Measurements from ENCODE around the gene RARRES1.
"Not testable (repeated sequence)": the region's sequence is repeated elsewhere in the genome, so short reads cannot be mapped to it uniquely, and the experiment has no call there.

The RARRES1 gene

GRCh38 chr3:158731486-158731885 lies 771 bp downstream of the RARRES1 start:
- DNase-seq, result no peak

DNA sequence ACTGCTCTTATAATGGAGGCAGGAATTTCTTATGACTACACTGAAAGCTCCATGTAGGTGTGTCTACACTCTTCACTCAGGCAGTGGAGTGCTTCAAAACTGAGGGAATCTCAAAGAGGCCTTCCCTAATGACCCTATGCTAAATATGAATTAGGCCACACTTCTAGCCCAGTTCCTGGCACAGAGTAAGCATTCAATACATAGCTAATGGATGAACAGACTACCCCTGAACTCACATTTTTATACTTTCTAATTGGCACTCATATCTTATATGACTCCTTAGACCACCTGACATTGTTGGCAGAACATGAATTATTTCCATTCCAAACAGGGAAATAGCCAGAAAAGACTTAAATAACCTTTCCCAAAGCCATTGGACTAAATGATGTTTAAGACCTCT lies 3.4 kb downstream of the RARRES1 start:
- no peak for DNase-seq

DNA sequence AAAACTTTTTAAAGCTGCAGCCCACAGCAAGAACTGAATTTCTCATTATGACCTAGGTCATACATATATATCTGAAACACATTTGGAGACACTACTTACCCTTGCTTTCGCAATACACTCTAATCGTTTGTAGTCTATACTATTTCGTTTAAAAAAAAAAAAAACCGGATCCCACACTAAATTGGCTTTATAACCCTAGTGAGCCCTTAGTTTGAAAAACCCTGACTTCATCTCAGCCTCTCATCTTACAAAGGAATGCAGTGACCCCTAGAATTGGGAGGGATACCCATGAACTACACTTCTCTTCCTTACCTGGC lies 4.2 kb downstream of the RARRES1 start:
- DNase-seq, result no peak

DNA sequence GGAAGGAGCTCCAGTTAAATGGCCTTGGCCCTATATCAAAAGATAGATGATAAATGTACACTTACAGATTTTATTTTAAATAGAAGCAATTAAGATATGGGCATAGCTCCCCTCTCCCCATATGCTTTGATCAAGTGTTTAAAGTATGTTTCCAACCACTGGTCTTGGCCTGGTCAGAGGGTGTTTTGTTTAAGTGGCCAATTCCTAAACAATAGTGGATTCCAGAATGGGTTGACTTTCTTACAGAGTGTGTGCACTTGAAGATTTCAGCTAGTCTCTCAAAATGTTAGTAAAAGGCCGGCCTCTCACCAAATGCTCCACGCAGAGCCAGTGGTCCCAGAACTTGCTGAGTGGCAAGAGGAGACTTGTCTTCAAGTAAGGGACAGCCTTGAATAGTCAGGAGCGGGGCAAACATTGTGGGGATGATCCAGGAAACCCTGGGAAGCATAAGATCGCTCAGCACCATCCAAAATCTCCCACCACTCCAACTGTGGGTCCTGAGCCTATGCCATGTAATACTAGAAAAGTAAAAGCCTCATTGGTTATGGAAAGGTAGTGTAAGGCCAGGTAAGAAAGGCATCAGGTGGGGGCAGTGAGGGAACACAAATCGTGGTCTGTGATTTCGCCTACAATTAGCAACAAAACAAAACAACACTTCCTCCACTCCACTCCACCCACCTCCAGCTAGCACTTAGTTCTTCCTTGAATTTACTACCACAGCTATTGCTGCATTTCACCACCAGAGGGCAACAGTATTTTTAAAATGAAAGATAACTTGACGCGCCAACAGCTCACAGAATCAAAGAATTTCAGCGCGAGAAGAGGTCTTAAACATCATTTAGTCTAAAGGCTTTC lies 4.8 kb downstream of the RARRES1 start:
- no peak for DNase-seq

- DNase-seq, result no peak
Observed at GRCh38 chr3:158725348-158726011, 6.8 kb downstream of the RARRES1 start.

- no peak for DNase-seq
Observed at GRCh38 chr3:158723991-158724390, 8.3 kb downstream of the RARRES1 start.

- no peak for DNase-seq
Observed at GRCh38 chr3:158722108-158722507, 10.1 kb downstream of the RARRES1 start.

- DNase-seq, result no peak
Observed at GRCh38 chr3:158718490-158719170, 13.6 kb downstream of the RARRES1 start.

GRCh38 chr3:158717576-158717975 lies 14.7 kb downstream of the RARRES1 start:
- DNase-seq, result no peak

GRCh38 chr3:158713094-158713499 lies 19.2 kb downstream of the RARRES1 start:
- DNase-seq, result no peak

- DNase-seq, result no peak
Observed at GRCh38 chr3:158712443-158712842, 19.8 kb downstream of the RARRES1 start.

DNA sequence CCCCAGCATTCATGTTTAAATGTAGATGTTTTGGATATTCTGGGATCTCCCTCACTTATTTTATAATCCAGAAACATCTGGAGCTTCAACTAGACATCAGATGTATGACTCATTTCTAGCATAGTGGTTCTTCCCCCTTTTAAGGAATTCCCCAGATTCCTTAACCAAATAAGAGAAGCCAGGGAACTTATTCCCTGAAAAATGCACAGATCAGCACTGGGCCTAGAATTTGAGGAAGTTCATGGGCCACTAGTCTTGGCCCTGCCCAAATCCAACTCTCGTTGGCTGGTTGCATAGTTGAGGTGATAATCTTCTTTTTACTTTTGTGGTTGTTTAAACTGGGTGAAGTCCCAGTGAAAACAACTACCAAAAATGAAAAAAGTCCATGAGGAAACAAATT lies 20.4 kb downstream of the RARRES1 start:
- no peak for DNase-seq

DNA sequence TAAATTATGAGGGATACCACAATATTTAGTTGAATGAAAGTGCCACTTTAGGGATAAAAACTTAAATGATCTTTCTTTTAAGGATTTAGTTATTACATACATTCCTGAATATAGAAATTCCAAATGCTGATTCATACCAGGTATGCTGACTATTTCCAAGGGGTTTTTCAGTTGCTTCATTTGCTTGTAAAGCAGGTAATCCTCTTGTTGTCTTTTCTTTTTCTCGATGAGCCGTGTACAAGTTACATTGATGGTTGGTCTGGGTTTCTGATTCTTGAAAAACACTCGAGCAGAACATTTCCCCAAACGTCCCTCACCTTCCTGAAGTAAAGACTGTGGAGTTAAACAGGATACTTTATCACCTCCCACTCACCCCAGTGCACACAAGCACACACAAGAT lies 21.7 kb downstream of the RARRES1 start:
- DNase-seq, result no peak

GRCh38 chr3:158709666-158710083 lies 22.6 kb downstream of the RARRES1 start:
- DNase-seq, result no peak

- no peak for DNase-seq
Observed at GRCh38 chr3:158703566-158703965, 28.7 kb downstream of the RARRES1 start.

DNA sequence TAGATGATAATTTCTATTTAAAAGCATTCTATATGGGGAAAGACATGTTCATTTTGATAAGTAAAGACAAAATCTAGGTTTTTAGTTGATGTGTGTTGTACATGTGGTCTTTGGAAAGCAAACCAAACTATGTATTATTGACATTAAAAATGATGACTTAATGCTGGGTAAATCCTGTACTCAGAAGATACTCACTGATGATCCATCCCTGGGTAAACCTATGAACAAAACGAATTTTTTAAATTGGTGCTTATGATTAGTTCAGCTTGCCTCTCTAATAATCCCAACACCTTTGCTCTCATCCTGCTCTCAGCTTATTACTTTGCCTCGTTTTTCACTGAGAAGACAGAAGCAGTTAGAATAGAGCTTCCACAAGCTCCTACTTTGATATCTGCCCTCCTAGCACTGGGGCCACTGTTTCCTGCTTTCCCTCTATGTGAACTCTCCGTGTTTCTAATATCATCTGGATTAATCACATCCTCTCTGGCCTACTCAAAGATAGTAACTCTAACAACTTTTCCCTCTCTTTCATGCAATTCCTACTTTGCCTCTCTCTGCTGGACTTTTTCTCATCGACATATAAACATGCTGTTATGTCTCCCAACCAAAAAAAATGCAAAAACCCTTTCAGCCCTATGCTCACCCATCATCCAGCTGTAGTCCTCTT lies 29.3 kb downstream of the RARRES1 start:
- DNase-seq, result no peak

GRCh38 chr3:158701420-158702065 lies 30.7 kb downstream of the RARRES1 start:
- DNase-seq, result no peak

GRCh38 chr3:158700559-158700958 lies 31.7 kb downstream of the RARRES1 start:
- DNase-seq, result no peak

DNA sequence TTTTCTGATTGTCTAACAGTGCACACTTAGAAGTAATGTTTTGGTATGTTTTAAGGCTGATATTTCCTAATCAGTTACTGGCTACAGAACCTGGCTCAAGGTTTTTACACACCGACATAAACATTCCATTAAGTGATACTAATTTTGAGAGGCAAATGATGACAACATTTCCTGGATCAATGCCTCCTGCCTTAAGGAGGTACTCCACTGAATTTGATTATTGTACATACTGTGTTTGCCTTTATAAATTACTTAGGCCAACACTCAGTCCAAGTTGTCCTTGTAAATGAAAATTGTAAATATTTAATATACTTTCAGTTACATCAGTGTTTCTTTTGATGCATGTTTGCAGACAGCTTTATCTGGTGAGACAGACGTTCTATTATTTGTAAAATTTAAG lies 35.6 kb downstream of the RARRES1 start:
- DNase-seq, result no peak

DNA sequence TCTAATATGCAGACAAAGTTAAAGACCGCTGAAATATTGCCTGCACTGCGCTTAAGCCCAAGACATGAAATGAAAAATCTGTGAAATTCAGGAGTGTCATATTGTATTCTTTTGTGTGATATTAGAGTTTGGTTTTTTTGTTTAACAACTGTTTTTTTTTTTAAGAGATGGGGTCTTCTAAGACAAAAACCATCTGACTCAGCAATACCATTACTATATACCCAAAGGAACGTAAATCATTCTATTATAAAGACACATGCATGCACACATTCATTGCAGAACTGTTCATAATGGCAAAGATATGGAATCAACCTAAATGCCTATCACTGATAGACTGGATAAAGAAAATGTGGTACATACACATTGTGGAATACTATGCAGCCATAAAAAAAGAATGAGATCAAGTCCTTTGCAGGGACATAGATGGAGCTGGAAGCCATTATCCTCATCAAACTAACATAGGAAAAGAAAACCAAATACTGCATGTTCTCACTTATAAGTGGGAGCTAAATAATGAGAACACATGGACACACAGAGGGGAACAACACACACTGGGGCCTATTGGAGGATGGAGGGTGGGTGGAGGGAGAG lies 38.3 kb downstream of the RARRES1 start:
- not testable (repeated sequence) for DNase-seq

GRCh38 chr3:158685159-158685558 lies 47.1 kb downstream of the RARRES1 start:
- DNase-seq, result no peak

GRCh38 chr3:158683230-158683962 lies 48.9 kb downstream of the RARRES1 start:
- DNase-seq, result no peak
